ENCODE measurements around the gene CTRB1. TPM values are rescaled to one million over a fixed set of nuclear protein-coding genes. Genes with fewer than 3 reads are reported as not detected.

The CTRB1 gene
- total RNA-seq, 1 donor from 2014 or later = not detected

GRCh38 chr16:75193265-75193650 is 25.5 kb upstream of the CTRB1 start:
- peaks cover 15% of the 10 kb centered on the region for H3K27me3 ChIP-seq (ENCODE audit: low read depth)
- intact Hi-C loops (cut with DNase I) = no loop called here
- no peak overlapping the region for H3K27ac ChIP-seq
- no peaks in the 10 kb centered on the region for H3K36me3 ChIP-seq
- ATAC-seq (no peak), DNase-seq (no peak)
- H3K4me1 ChIP-seq = no peaks in the 10 kb centered on the region
- no peak for TF ChIP-seq CTCF (IDR thresholded peaks at IDR 0.05)
- no peak overlapping the region for H3K4me3 ChIP-seq
- no peaks in the 10 kb centered on the region for H3K9me3 ChIP-seq

GRCh38 chr16:75193730-75194444 is 24.9 kb upstream of the CTRB1 start:
- H3K27ac ChIP-seq = no peak overlapping the region
- no peaks in the 10 kb centered on the region for H3K9me3 ChIP-seq
- no peaks in the 10 kb centered on the region for H3K36me3 ChIP-seq
- peak; percentile 20 for DNase-seq
- TF ChIP-seq CTCF (IDR thresholded peaks at IDR 0.05) = no peak
- intact Hi-C loops (cut with DNase I) = no loop called here
- no peak for ATAC-seq
- H3K4me1 ChIP-seq = no peaks in the 10 kb centered on the region
- H3K27me3 ChIP-seq (ENCODE audit: low read depth) = peaks cover 21% of the 10 kb centered on the region
- no peak overlapping the region for H3K4me3 ChIP-seq

DNA sequence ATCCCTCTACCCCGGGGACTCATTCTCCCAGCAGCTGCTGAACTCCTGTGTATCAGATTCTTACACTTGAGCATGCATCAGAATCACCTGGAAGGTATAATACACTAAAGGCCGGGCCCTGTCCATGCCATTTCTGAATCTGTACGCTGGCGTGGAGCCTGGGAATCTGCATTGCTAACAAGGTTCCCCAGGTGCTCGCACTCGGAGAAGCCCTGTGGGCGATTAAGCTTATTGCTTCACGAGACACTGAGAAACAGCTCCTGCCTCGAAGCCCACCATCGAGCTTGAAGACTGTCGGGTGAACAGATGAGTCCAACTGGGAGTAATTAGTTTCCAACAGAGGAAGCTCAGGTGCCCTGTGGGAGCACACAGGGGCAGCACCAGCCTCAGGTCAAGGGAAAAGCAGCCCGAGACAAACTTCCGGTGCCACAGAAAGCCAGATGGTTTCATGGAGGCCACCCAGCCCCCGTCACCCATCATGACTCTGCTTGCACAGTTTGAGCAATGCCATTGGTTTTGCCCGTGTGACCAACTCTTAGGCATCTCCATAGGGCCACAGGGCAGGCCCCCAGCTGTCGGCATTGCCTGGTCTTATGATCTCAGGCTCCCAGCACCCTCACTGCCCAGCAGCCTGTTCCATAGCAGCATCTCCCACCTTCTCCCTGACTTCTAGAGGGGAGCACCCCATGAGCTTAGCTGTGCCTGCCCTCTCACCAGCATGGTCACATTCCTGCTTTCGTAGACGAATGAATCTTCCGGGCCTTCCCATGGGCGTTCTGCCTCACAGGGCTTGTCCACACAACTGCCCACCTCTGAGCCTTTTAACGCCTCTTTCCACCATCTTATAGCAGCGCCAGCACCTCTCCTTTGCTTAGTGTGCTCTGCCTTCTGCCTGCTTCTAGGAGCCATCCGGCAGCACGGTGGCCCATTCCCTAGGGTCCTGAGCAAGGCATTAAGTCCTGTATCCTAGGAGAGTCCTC is 22.7 kb upstream of the CTRB1 start:
- peaks cover 22% of the 10 kb centered on the region for H3K27me3 ChIP-seq (ENCODE audit: low read depth)
- H3K27ac ChIP-seq = no peak overlapping the region
- intact Hi-C loops (cut with DNase I) = no loop called here
- DNase-seq (peak; percentile 38), ATAC-seq (no peak)
- no peaks in the 10 kb centered on the region for H3K9me3 ChIP-seq
- TF ChIP-seq CTCF (IDR thresholded peaks at IDR 0.05) = no peak
- H3K4me3 ChIP-seq = no peak overlapping the region
- no peaks in the 10 kb centered on the region for H3K36me3 ChIP-seq
- H3K4me1 ChIP-seq = no peaks in the 10 kb centered on the region

GRCh38 chr16:75196836-75197235 is 22.0 kb upstream of the CTRB1 start:
- intact Hi-C loops (cut with DNase I) = no loop called here
- Histone ChIP-seq H3K9me3 (no peaks in the 10 kb centered on the region), H3K4me3 (no peak overlapping the region), H3K36me3 (no peaks in the 10 kb centered on the region), H3K27me3 (ENCODE audit: low read depth) (peaks cover 22% of the 10 kb centered on the region), H3K4me1 (no peaks in the 10 kb centered on the region), H3K27ac (no peak overlapping the region)
- DNase-seq (peak; percentile 14), ATAC-seq (no peak)
- TF ChIP-seq CTCF (IDR thresholded peaks at IDR 0.05) = no peak

DNA sequence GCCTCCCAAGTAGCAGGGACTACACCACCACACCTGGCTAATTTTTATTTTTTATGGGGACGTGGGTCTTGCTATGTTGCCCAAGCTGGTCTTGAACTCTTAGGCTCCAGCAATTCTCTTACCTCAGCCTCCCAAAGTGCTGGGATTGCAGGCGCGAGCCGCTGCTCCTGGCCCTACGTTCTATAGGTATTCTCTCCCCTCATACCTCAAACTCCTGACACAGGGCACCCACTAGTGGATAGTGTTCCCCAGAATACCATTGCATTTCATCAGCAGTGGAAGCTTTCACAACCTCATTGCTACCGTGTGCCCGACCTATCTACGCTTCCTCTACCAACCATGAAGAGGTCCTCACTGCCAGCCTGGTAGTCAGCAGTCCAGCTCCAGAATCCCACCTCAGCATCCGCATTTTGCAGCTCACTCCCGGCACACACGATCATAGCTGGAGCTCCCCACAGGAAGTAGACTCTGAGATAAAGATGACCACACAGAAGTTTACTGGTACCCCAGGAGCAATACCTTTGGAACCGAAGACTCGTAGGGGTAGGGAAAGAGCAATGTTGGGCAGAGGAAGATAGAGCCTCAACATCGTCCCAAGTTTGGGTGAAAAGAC is 21.2 kb upstream of the CTRB1 start:
- intact Hi-C loops (cut with DNase I) = no loop called here
- H3K36me3 ChIP-seq = no peaks in the 10 kb centered on the region
- H3K4me3 ChIP-seq = no peak overlapping the region
- ATAC-seq = no peak
- H3K27me3 ChIP-seq (ENCODE audit: low read depth) = peaks cover 22% of the 10 kb centered on the region
- TF ChIP-seq CTCF (IDR thresholded peaks at IDR 0.05) = no peak
- H3K27ac ChIP-seq = no peak overlapping the region
- H3K4me1 ChIP-seq = no peaks in the 10 kb centered on the region
- no peaks in the 10 kb centered on the region for H3K9me3 ChIP-seq
- DNase-seq = peak; percentile 16
